ENCODE results near the gene CGB7.

Gene CGB7

GRCh38 chr19:49016067-49016839 lies 41.3 kb downstream of the CGB7 start:
- DNase-seq (ENCODE audit: low read depth): no peak

- no peak for DNase-seq (ENCODE audit: low read depth)
Observed at GRCh38 chr19:49014870-49015255, 42.7 kb downstream of the CGB7 start.

- DNase-seq (ENCODE audit: low read depth): no peak
Observed at GRCh38 chr19:49014123-49014869, 43.3 kb downstream of the CGB7 start.

- DNase-seq (ENCODE audit: low read depth): no peak
Observed at GRCh38 chr19:49011194-49011593, 46.4 kb downstream of the CGB7 start.

- no peak for DNase-seq (ENCODE audit: low read depth)
Observed at GRCh38 chr19:49010453-49010852, 47.1 kb downstream of the CGB7 start.

- no peak for DNase-seq (ENCODE audit: low read depth)
Observed at GRCh38 chr19:49009828-49010227, 47.7 kb downstream of the CGB7 start.

GRCh38 chr19:49006905-49007304 lies 50.6 kb downstream of the CGB7 start:
- DNase-seq (ENCODE audit: low read depth): no peak

GRCh38 chr19:49004964-49005614 lies 52.5 kb downstream of the CGB7 start:
- no peak for DNase-seq (ENCODE audit: low read depth)
